ENCODE measurements around the gene USP44. TPM values are rescaled to one million over a fixed set of nuclear protein-coding genes. Genes with fewer than 3 reads are reported as not detected.
"Not testable (repeated sequence)": the region's sequence is repeated elsewhere in the genome, so short reads cannot be mapped to it uniquely, and the experiment has no call there.

USP44 gene
- not detected in 2 replicates for total RNA-seq (2014; rRNA removed; shearing (Covaris generic))
- polyA plus RNA-seq (2015; cell fraction: cytosol; rRNA removed) = not detected in 2 replicates
- polyA plus RNA-seq (2015; cell fraction: nucleus; rRNA removed) = not detected in 2 replicates

GRCh38 chr12:95551305-95551704, at the start of gene USP44:
USP44 (minus strand) TSS chr12:95551476; CDS start chr12:95534256, 17,220 bp downstream.
- no peak for DNase-seq (ENCODE audit: low read depth)

- DNase-seq (ENCODE audit: low read depth) = no peak
Observed at GRCh38 chr12:95600567-95600966, 49.3 kb upstream of the USP44 start.

GRCh38 chr12:95599880-95600279, 48.6 kb upstream of the USP44 start:
- DNase-seq (ENCODE audit: low read depth) = no peak

- DNase-seq (ENCODE audit: low read depth) = no peak
Observed at GRCh38 chr12:95594136-95594535, 42.9 kb upstream of the USP44 start.

DNA sequence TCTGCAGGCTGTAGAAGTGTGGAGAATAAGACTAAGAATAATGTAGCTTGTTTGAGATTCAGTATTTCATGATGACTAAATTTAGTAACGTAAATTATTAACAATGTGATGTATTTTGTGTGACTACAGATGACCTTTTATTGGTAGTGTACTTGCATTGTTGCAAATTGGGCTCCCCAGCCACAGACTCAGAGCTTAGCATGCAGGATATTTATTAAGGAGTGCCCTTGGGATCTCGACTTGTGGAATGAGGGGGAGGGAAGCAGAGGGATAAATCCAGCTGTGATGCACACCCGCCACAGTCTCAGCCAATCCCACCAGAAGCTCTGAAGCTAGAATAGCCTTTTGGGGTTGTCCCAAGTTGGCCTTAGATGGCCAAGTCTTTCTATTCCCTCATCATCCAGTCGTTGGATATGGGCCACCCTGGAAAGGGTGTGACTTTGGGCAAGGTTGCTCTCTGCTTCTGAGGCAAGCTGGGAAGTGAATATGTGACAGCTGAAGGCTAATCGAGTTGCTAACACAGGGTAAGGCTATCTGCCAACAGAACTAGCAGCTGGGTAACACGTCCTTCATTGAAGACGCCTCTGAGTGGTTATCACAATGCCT, 42.1 kb upstream of the USP44 start:
- DNase-seq (ENCODE audit: low read depth) = no peak

DNA sequence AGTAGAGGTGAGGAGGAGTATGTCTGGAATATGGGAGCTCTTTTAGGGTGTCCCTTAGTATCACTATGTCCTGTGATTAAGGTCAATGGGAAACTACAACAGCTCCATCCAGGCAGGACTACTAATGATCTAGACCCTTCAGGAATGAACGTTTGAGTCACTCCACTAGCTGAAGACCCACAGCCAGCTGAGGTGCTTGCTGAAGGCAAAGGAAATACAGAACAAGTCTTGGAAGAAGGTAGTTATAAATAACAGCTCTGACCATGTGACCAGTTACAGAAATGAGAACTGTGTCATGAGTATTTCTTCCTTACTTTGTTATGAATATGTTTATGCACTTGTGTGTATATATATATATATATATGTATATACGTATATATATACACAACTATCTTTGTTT, 40.5 kb upstream of the USP44 start:
- no peak for DNase-seq (ENCODE audit: low read depth)

GRCh38 chr12:95590775-95591174, 39.5 kb upstream of the USP44 start:
- no peak for DNase-seq (ENCODE audit: low read depth)

DNA sequence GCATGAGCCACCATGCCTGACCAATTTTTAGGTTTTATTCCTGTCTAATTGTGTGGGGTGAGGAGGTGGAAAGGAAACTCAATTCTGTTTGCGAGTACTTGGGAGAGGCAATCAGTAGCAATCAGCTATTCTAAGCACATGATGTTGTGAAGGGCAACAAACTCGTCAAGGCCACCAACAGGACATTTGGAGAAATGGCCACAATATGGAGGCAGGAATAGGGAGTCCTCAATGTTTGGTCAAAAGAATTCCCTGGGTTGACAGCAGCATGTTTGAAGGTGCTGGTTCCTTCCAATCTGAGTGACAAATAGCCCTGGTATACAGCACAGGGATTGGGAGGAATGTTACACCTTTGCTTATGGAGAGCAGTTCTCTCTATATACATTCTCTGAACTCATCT, 32.7 kb upstream of the USP44 start:
- DNase-seq (ENCODE audit: low read depth) = no peak

DNA sequence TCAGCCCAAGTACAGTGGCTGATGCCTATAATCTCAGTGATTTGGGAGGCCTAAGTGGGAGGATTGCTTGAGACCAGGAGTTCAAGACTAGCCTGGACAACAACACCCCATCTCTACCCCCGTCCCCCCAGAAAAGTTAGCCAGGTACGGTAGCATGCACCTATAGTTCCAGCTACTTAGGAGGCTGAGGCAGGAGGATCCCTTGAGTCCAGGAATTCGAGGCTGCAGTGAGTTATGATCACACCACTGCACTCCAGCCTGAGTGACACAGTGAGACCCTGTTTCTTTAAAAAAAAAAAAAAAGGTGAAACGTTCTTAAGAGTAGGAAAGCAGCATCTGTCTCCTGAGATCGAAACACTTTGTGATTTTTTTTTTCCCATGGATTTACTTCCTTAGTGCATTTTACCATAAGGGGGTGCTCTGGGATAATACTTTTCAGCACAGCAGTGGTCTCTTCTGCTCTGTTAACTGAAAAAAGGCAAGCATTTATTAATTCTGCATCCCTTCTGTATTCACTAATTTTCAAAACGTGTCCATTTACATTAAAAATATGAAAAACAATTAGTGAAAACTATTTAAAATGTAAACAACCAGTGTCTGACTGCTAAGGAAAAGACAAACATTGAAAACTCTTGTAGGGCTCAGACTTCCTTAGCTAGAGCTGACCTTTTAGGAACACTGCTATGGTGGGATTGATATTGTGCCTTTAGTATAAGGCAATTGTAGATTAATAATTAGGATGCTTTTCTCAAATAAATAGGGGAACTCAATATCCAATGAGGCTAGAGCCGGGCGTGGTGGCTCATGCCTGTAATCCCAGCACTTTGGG, 31.2 kb upstream of the USP44 start:
- DNase-seq (ENCODE audit: low read depth) = peak; percentile 56

- DNase-seq (ENCODE audit: low read depth) = no peak
Observed at GRCh38 chr12:95577820-95578219, 26.5 kb upstream of the USP44 start.

DNA sequence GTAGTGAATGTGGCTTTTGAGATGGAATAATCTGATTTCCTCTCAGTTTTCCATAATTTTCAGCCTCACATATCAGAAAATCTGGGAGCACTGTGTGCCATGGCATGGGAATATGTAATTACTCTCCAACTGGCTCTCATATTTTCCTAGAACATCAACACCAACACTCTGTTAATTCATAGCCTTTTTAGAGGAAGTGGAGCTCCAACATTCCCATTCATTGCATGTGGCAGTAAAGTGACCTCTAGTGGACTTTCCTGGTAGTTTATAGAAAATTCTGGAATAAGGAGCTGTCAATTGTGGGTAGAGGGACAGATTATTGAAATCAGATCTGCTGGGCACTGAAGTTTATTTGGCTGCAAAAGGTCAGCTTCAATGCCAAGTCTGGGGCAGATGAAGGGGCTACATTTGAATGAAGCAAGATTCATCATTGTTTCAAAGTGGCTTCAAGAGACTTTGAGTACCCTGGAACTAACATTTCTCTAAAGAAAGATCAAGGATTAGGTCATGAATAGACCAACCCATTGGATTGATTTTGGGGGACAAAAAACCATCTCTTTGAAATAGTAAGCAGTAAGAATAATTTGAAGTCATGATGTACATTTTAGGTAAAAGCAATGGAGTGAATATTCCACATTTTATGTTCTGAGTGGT, 23.6 kb upstream of the USP44 start:
- peak; percentile 46 for DNase-seq (ENCODE audit: low read depth)

- DNase-seq (ENCODE audit: low read depth) = no peak
Observed at GRCh38 chr12:95573951-95574576, 22.8 kb upstream of the USP44 start.

- no peak for DNase-seq (ENCODE audit: low read depth)
Observed at GRCh38 chr12:95571369-95571768, 20.1 kb upstream of the USP44 start.

GRCh38 chr12:95568045-95568444, 16.8 kb upstream of the USP44 start:
- not testable (repeated sequence) for DNase-seq (ENCODE audit: low read depth)

- no peak for DNase-seq (ENCODE audit: low read depth)
Observed at GRCh38 chr12:95557625-95558024, 6.3 kb upstream of the USP44 start.

GRCh38 chr12:95554532-95555071, 3.3 kb upstream of the USP44 start:
- no peak for DNase-seq (ENCODE audit: low read depth)

- DNase-seq (ENCODE audit: low read depth) = no peak
Observed at GRCh38 chr12:95553197-95553943, 2.1 kb upstream of the USP44 start.

GRCh38 chr12:95551913-95552516, 739 bp upstream of the USP44 start:
- DNase-seq (ENCODE audit: low read depth) = no peak

GRCh38 chr12:95549392-95550084, 1.7 kb downstream of the USP44 start:
- DNase-seq (ENCODE audit: low read depth) = no peak

Data from HT1080 (cell line).